Measurements from ENCODE around the gene ADD1. TPM values are rescaled to one million over a fixed set of nuclear protein-coding genes. Genes with fewer than 3 reads are reported as not detected.

The ADD1 gene
- total and polyA plus RNA-seq, 2 donors (not counting 1 experiment from before 2014, with no cell fraction given), result 302 to 383 TPM

DNA sequence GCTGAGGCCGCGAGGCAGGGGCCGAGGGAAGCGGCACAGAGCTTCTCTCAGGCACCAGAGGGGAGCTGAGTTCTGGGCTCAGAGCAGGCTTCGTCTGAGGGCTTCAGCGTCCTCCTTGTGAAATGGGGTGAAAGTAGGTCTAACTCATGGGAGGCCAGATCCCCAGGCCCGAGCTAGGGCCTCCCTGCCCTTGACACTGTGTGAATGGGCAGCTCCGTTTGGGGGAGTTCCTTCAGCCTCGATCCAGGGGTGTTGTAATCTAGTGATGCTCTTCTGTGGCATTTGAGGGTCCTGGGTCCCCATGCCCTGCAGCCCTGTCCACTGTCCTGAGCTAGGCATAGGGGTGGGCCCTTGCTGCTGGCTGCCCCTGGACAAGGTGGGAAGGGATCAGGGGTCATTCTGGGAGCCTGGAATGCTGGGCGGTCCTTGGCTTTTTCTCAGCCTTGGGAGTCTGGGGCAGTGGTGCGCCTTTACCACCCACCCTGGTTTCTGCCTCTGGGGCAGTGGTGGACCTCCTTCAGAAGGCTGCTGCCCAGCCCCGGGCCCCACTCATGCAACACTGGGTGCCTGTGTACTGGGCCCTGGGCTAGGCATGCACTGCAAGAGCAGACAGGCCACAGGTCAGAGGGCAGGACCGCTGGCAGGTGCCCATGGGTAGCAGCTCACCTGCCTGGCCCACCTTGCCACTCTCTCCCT is 46.6 kb upstream of the ADD1 start:
- POLR2A ChIA-PET, result interaction anchor here (0.9 to 3.0 kb wide), 5 partner anchors 9 to 13 kb away, joined by 4 to 9 read pairs (median 5); no protein-coding TSS in a partner anchor
- no peak overlapping the region for H3K27ac Mint-ChIP-seq

More for the DNA sequence above, 46.6 kb upstream of the ADD1 start:
- Mint-ChIP-seq H3K4me3 (peak overlapping the region; percentile 83), H3K9me3 (ENCODE audit: insufficient read depth) (no peaks in the 10 kb centered on the region), H3K27me3 (no peaks in the 10 kb centered on the region), H3K4me1 (peaks cover 74% of the 10 kb centered on the region)
- intact Hi-C loops (cut with micrococcal nuclease), result no loop called here
- WGBS (ENCODE audit: insufficient coverage), result 94% methylated on average over 13 of the region's 13 CpGs
- CTCF ChIA-PET, result interaction anchor here (1.1 to 1.9 kb wide), 3 partner anchors 10 to 16 kb away, joined by 4 to 6 read pairs (median 4); no protein-coding TSS in a partner anchor
- Histone ChIP-seq H2AFZ (ENCODE audit: insufficient read depth, low read depth, low read length, poor library complexity, severe bottlenecking) (no peak overlapping the region), H3K27ac (ENCODE audit: low read length in 2 of 2) (peak overlapping the region; percentile 76 to 83), H3K9ac (ENCODE audit: low read length) (no peak overlapping the region), H3K4me2 (replicated peaks; ENCODE audit: low read depth, low read length, poor library complexity, severe bottlenecking) (peak overlapping the region; percentile 86), H3K79me2 (ENCODE audit: control insufficient read depth, insufficient read depth, low read length) (peaks cover 70% of the 10 kb centered on the region), H4K20me1 (ENCODE audit: control insufficient read depth, insufficient read depth, low read length, poor library complexity, severe bottlenecking) (peaks cover 29% of the 10 kb centered on the region), H3K9me3 (ENCODE audit: control extremely low read depth in 1 of 3, control insufficient read depth in 2 of 3, insufficient read depth in 1 of 3, low read length in 2 of 3) (peaks cover 0 to 5% (median 0%) of the 10 kb centered on the region in 3 donors), H3K36me3 (replicated peaks in 1 of 2; ENCODE audit: control extremely low read depth in 1 of 2, control insufficient read depth in 1 of 2, extremely low read depth in 1 of 2, insufficient read depth in 2 of 2, low read length in 1 of 2) (peaks cover 0 to 7% of the 10 kb centered on the region in 2 experiments), H3K4me1 (ENCODE audit: control insufficient read depth in 2 of 2, insufficient read depth in 2 of 2, low read length in 2 of 2) (peaks cover 74 to 90% of the 10 kb centered on the region in 2 donors), H3K4me3 (ENCODE audit: control extremely low read depth in 1 of 5, extremely low read depth in 1 of 5, insufficient read depth in 1 of 5, low read depth in 2 of 5, low read length in 4 of 5) (no peak overlapping the region), H3K27me3 (replicated peaks in 1 of 4; ENCODE audit: control extremely low read depth in 1 of 4, control insufficient read depth in 3 of 4, insufficient read depth in 4 of 4, low read length in 3 of 4) (no peaks in the 10 kb centered on the region)
- ATAC-seq (ENCODE audit: low read depth), result no peak
- TF ChIP-seq, protein P1, sequence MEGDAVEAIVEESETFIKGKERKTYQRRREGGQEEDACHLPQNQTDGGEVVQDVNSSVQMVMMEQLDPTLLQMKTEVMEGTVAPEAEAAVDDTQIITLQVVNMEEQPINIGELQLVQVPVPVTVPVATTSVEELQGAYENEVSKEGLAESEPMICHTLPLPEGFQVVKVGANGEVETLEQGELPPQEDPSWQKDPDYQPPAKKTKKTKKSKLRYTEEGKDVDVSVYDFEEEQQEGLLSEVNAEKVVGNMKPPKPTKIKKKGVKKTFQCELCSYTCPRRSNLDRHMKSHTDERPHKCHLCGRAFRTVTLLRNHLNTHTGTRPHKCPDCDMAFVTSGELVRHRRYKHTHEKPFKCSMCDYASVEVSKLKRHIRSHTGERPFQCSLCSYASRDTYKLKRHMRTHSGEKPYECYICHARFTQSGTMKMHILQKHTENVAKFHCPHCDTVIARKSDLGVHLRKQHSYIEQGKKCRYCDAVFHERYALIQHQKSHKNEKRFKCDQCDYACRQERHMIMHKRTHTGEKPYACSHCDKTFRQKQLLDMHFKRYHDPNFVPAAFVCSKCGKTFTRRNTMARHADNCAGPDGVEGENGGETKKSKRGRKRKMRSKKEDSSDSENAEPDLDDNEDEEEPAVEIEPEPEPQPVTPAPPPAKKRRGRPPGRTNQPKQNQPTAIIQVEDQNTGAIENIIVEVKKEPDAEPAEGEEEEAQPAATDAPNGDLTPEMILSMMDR (IDR thresholded peaks at IDR 0.05), result no peak
- TF ChIP-seq EZH2 (IDR thresholded peaks at IDR 0.05; ENCODE audit: borderline replicate concordance, insufficient read depth, low read depth, low read length, poor library complexity, severe bottlenecking), result no peak
- peak; percentile 34 for DNase-seq
